Neural cell (in vitro differentiated cells): Measurements from ENCODE around the gene PTK6. TPM values are rescaled to one million over a fixed set of nuclear protein-coding genes. Genes with fewer than 3 reads are reported as not detected.

Experiments used
- H2AFZ ChIP-seq: fragments of 200-600, 300-800 bp; sonication (generic), shearing (Covaris generic); 2 replicates; pipeline ENCODE4 v1.6.0; 2014; ENCODE audit warnings: low read depth, mild to moderate bottlenecking, antibody characterized with exemption, low read length, moderate library complexity
- H3F3A ChIP-seq: fragments of 200-600 bp; shearing (Covaris generic); 2 replicates; pipeline ENCODE4 v1.6.1; 2016; ENCODE audit warnings: mild to moderate bottlenecking, moderate library complexity, mixed read lengths, antibody characterized with exemption, low read length; ENCODE audit not compliant: insufficient read depth, poor library complexity, severe bottlenecking
- H3K27ac ChIP-seq: fragments of 200-600, 300-800 bp; sonication (generic), shearing (Covaris generic); 2 replicates; pipeline ENCODE4 v1.5.1; 2014; ENCODE audit warnings: mild to moderate bottlenecking, low read length, moderate library complexity
- H3K27me3 ChIP-seq: fragments of 300-800, 200-600 bp; sonication (generic), shearing (Covaris generic); 2 replicates; pipeline ENCODE4 v1.6.0; 2014; ENCODE audit warnings: mild to moderate bottlenecking, low read depth, low read length, moderate library complexity; ENCODE audit not compliant: insufficient read depth
- H3K36me3 ChIP-seq: fragments of 300-800, 200-600 bp; sonication (generic), shearing (Covaris generic); 2 replicates; pipeline ENCODE4 v1.5.1; 2014; ENCODE audit warnings: mild to moderate bottlenecking, antibody characterized with exemption, low read length, moderate library complexity; ENCODE audit not compliant: insufficient read depth
- H3K4me2 ChIP-seq: fragments of 300-800, 200-600 bp; sonication (generic), shearing (Covaris generic); 2 replicates; pipeline ENCODE4 v1.6.0; 2014; ENCODE audit warnings: mild to moderate bottlenecking, low read length
- H3K4me3 ChIP-seq: fragments of 300-800, 200-600 bp; sonication (generic), shearing (Covaris generic); 2 replicates; pipeline ENCODE4 v1.5.1; 2014; ENCODE audit warnings: mild to moderate bottlenecking, low read length, moderate library complexity
- H3K79me2 ChIP-seq: fragments of 200-600 bp; shearing (Covaris generic); replicated peaks from 2 replicates; pipeline ENCODE4 v1.6.0; 2014; ENCODE audit warnings: mild to moderate bottlenecking, low read length, moderate library complexity; ENCODE audit not compliant: insufficient read depth
- H3K9ac ChIP-seq: fragments of 300-800, 200-600 bp; sonication (generic), shearing (Covaris generic); 2 replicates; pipeline ENCODE4 v1.6.1; 2016; ENCODE audit warnings: mild to moderate bottlenecking, low read length, mixed read lengths
- H3K9me2 ChIP-seq: fragments of 200-600 bp; shearing (Covaris generic); 2 replicates; pipeline ENCODE4 v1.6.1; 2016; ENCODE audit warnings: mild to moderate bottlenecking, low read length, mixed read lengths; ENCODE audit not compliant: insufficient read depth
- H3K9me3 ChIP-seq: fragments of 200-600, 300-800 bp; sonication (generic), shearing (Covaris generic); 2 replicates; pipeline ENCODE4 v1.6.1; 2016; ENCODE audit warnings: mild to moderate bottlenecking, mixed run types, low read length, moderate library complexity, mixed read lengths
- H4K20me1 ChIP-seq: fragments of 200-600 bp; shearing (Covaris generic); 2 replicates; pipeline ENCODE4 v1.6.1; 2016; ENCODE audit warnings: mild to moderate bottlenecking, mixed run types; ENCODE audit not compliant: insufficient read depth
- CTCF ChIP-seq: fragments of 450-650 bp; IDR thresholded peaks from 2 replicates; pipeline ENCODE4 v1.5.1; 2014; ENCODE audit warnings: antibody characterized with exemption, mild to moderate bottlenecking, moderate library complexity; ENCODE audit not compliant: poor library complexity, severe bottlenecking
- EP300 ChIP-seq: fragments of 450-650 bp; conservative IDR thresholded peaks from 2 replicates; pipeline ENCODE4 v1.6.1; 2014; ENCODE audit warnings: antibody characterized with exemption, mild to moderate bottlenecking, moderate library complexity; ENCODE audit not compliant: poor library complexity, severe bottlenecking
- EZH2 ChIP-seq: fragments of 200-600, 300-800 bp; shearing (Covaris generic), sonication (generic); IDR thresholded peaks from 2 replicates; pipeline ENCODE4 v1.6.1; 2014; ENCODE audit warnings: antibody characterized with exemption, low read length, borderline replicate concordance, mild to moderate bottlenecking; ENCODE audit not compliant: insufficient read depth, poor library complexity, severe bottlenecking
- MXI1 ChIP-seq: fragments of 450-650 bp; conservative IDR thresholded peaks from 2 replicates; pipeline ENCODE4 v1.6.1; 2014; ENCODE audit warnings: antibody characterized with exemption, mild to moderate bottlenecking; ENCODE audit not compliant: poor library complexity, severe bottlenecking
- POLR2AphosphoS5 ChIP-seq: IDR thresholded peaks from 2 replicates; pipeline ENCODE4 v1.6.1; 2012
- RAD21 ChIP-seq: fragments of 450-650 bp; conservative IDR thresholded peaks from 2 replicates; pipeline ENCODE4 v1.6.1; 2014; ENCODE audit warnings: antibody characterized with exemption, mild to moderate bottlenecking, moderate library complexity
- SMC3 ChIP-seq: fragments of 450-650 bp; conservative IDR thresholded peaks from 2 replicates; pipeline ENCODE4 v1.6.1; 2014; ENCODE audit warnings: antibody characterized with exemption, mild to moderate bottlenecking, moderate library complexity; ENCODE audit not compliant: poor library complexity
- TAF1 ChIP-seq: IDR thresholded peaks from 2 replicates; pipeline ENCODE4 v1.6.1; 2012; ENCODE audit warnings: low read depth
- polyA plus RNA-seq: library from polyadenylated mRNA; depleted of rRNA; stranded (reverse); fragments of >200 nt; gene quantifications from 2 replicates; pipeline ENCODE4 v1.2.3, GENCODE V29; 2014
- TF ChIP-seq, protein P1 (sequence below): IDR thresholded peaks from 2 replicates; pipeline ENCODE4 v1.6.1; 2012; ENCODE audit warnings: borderline replicate concordance

PTK6 gene
- polyA plus RNA-seq, 1 donor from 2014 or later, result not detected

GRCh38 chr20:63545814-63546213, 8.6 kb upstream of the PTK6 start:
- no peaks in the 10 kb centered on the region for H3K36me3 ChIP-seq
- no peaks in the 10 kb centered on the region for H3K79me2 ChIP-seq

GRCh38 chr20:63544958-63545516, 7.9 kb upstream of the PTK6 start:
- Histone ChIP-seq H3K27me3 (no peaks in the 10 kb centered on the region), H2AFZ (no peak overlapping the region)
- TF ChIP-seq SMC3 (no peak), POLR2AphosphoS5 (no peak), RAD21 (no peak), EP300 (no peak), EZH2 (no peak), CTCF (no peak), MXI1 (no peak), TAF1 (no peak)
- TF ChIP-seq, protein P1, sequence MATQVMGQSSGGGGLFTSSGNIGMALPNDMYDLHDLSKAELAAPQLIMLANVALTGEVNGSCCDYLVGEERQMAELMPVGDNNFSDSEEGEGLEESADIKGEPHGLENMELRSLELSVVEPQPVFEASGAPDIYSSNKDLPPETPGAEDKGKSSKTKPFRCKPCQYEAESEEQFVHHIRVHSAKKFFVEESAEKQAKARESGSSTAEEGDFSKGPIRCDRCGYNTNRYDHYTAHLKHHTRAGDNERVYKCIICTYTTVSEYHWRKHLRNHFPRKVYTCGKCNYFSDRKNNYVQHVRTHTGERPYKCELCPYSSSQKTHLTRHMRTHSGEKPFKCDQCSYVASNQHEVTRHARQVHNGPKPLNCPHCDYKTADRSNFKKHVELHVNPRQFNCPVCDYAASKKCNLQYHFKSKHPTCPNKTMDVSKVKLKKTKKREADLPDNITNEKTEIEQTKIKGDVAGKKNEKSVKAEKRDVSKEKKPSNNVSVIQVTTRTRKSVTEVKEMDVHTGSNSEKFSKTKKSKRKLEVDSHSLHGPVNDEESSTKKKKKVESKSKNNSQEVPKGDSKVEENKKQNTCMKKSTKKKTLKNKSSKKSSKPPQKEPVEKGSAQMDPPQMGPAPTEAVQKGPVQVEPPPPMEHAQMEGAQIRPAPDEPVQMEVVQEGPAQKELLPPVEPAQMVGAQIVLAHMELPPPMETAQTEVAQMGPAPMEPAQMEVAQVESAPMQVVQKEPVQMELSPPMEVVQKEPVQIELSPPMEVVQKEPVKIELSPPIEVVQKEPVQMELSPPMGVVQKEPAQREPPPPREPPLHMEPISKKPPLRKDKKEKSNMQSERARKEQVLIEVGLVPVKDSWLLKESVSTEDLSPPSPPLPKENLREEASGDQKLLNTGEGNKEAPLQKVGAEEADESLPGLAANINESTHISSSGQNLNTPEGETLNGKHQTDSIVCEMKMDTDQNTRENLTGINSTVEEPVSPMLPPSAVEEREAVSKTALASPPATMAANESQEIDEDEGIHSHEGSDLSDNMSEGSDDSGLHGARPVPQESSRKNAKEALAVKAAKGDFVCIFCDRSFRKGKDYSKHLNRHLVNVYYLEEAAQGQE, result no peak

More at GRCh38 chr20:63545814-63546213, 8.6 kb upstream of the PTK6 start:
- Histone ChIP-seq H2AFZ (no peak overlapping the region), H4K20me1 (no peaks in the 10 kb centered on the region), H3K9me2 (no peaks in the 10 kb centered on the region), H3K27me3 (no peaks in the 10 kb centered on the region), H3K4me3 (no peak overlapping the region), H3K9me3 (no peaks in the 10 kb centered on the region), H3K27ac (no peak overlapping the region), H3K4me2 (no peak overlapping the region), H3K9ac (no peak overlapping the region), H3F3A (no peaks in the 10 kb centered on the region)
- TF ChIP-seq SMC3 (no peak), POLR2AphosphoS5 (no peak), TAF1 (no peak), MXI1 (no peak), EP300 (no peak), CTCF (no peak), EZH2 (no peak), RAD21 (no peak)
- TF ChIP-seq, protein P1, result no peak

More at GRCh38 chr20:63544958-63545516, 7.9 kb upstream of the PTK6 start:
- Histone ChIP-seq H4K20me1 (no peaks in the 10 kb centered on the region), H3K4me3 (no peak overlapping the region), H3K27ac (no peak overlapping the region), H3K36me3 (no peaks in the 10 kb centered on the region), H3F3A (no peaks in the 10 kb centered on the region), H3K4me2 (no peak overlapping the region), H3K9me3 (no peaks in the 10 kb centered on the region), H3K9me2 (no peaks in the 10 kb centered on the region), H3K79me2 (no peaks in the 10 kb centered on the region), H3K9ac (no peak overlapping the region)
